Measurements from ENCODE around the gene LGALS7. TPM values are rescaled to one million over a fixed set of nuclear protein-coding genes. Genes with fewer than 3 reads are reported as not detected.
A peak's percentile ranks its signal among the peaks of the same experiment; 100 is the strongest.
"Not testable (repeated sequence)": the region's sequence is repeated elsewhere in the genome, so short reads cannot be mapped to it uniquely, and the experiment has no call there.

The LGALS7 gene
- total RNA-seq, 1 donor from 2014 or later, result not detected

GRCh38 chr19:38769635-38770211 lies 3.6 kb downstream of the LGALS7 start:
- H3K27me3 Mint-ChIP-seq (ENCODE audit: low read depth), result no peaks in the 10 kb centered on the region
- peaks cover 3% of the 10 kb centered on the region for H3K9me3 Mint-ChIP-seq (ENCODE audit: low read depth)
- no peak for DNase-seq (ENCODE audit: low spot score)
- no peak overlapping the region for H3K27ac Mint-ChIP-seq (ENCODE audit: unreplicated experiment)
- no peak overlapping the region for H3K4me3 Mint-ChIP-seq (ENCODE audit: unreplicated experiment)
- peak; percentile 82 for TF ChIP-seq CTCF (IDR thresholded peaks at IDR 0.05)
- no peaks in the 10 kb centered on the region for H3K4me1 Mint-ChIP-seq (ENCODE audit: low read depth)
- H3K36me3 Mint-ChIP-seq (ENCODE audit: low read depth), result no peaks in the 10 kb centered on the region

- no peaks in the 10 kb centered on the region for H3K36me3 Mint-ChIP-seq (ENCODE audit: low read depth)
- H3K4me1 Mint-ChIP-seq (ENCODE audit: low read depth), result no peaks in the 10 kb centered on the region
- no peak overlapping the region for H3K4me3 Mint-ChIP-seq (ENCODE audit: unreplicated experiment)
- H3K9me3 Mint-ChIP-seq (ENCODE audit: low read depth), result peaks cover 3% of the 10 kb centered on the region
- no peak for DNase-seq (ENCODE audit: low spot score)
- no peaks in the 10 kb centered on the region for H3K27me3 Mint-ChIP-seq (ENCODE audit: low read depth)
- H3K27ac Mint-ChIP-seq (ENCODE audit: unreplicated experiment), result no peak overlapping the region
- TF ChIP-seq CTCF (IDR thresholded peaks at IDR 0.05), result no peak
These were observed 6.9 kb downstream of the LGALS7 start for GRCh38 chr19:38766276-38767047.

- H3K4me1 Mint-ChIP-seq (ENCODE audit: low read depth), result no peaks in the 10 kb centered on the region
- no peak overlapping the region for H3K27ac Mint-ChIP-seq (ENCODE audit: unreplicated experiment)
- H3K27me3 Mint-ChIP-seq (ENCODE audit: low read depth), result no peaks in the 10 kb centered on the region
- peaks cover 3% of the 10 kb centered on the region for H3K9me3 Mint-ChIP-seq (ENCODE audit: low read depth)
- TF ChIP-seq CTCF (IDR thresholded peaks at IDR 0.05), result no peak
- H3K4me3 Mint-ChIP-seq (ENCODE audit: unreplicated experiment), result no peak overlapping the region
- DNase-seq (ENCODE audit: low spot score), result no peak
- H3K36me3 Mint-ChIP-seq (ENCODE audit: low read depth), result no peaks in the 10 kb centered on the region
These were observed 8.1 kb downstream of the LGALS7 start for GRCh38 chr19:38765214-38765613.

GRCh38 chr19:38763795-38764220 lies 9.5 kb downstream of the LGALS7 start:
- Mint-ChIP-seq H3K27me3 (ENCODE audit: low read depth) (no peaks in the 10 kb centered on the region), H3K4me3 (ENCODE audit: unreplicated experiment) (no peak overlapping the region), H3K36me3 (ENCODE audit: low read depth) (no peaks in the 10 kb centered on the region), H3K4me1 (ENCODE audit: low read depth) (no peaks in the 10 kb centered on the region), H3K27ac (ENCODE audit: unreplicated experiment) (no peak overlapping the region), H3K9me3 (ENCODE audit: low read depth) (peaks cover 3% of the 10 kb centered on the region)
- no peak for TF ChIP-seq CTCF (IDR thresholded peaks at IDR 0.05)
- DNase-seq (ENCODE audit: low spot score), result no peak

- not testable (repeated sequence) for H3K4me1 Mint-ChIP-seq (ENCODE audit: low read depth); H3K27me3 Mint-ChIP-seq (ENCODE audit: low read depth); H3K27ac Mint-ChIP-seq (ENCODE audit: unreplicated experiment); H3K9me3 Mint-ChIP-seq (ENCODE audit: low read depth); DNase-seq (ENCODE audit: low spot score); H3K4me3 Mint-ChIP-seq (ENCODE audit: unreplicated experiment); H3K36me3 Mint-ChIP-seq (ENCODE audit: low read depth)
These were observed 11.4 kb downstream of the LGALS7 start for GRCh38 chr19:38761884-38762389.

GRCh38 chr19:38760805-38761517 lies 12.4 kb downstream of the LGALS7 start:
- H3K4me3 Mint-ChIP-seq (ENCODE audit: unreplicated experiment); H3K27ac Mint-ChIP-seq (ENCODE audit: unreplicated experiment); H3K4me1 Mint-ChIP-seq (ENCODE audit: low read depth); DNase-seq (ENCODE audit: low spot score); H3K27me3 Mint-ChIP-seq (ENCODE audit: low read depth); H3K36me3 Mint-ChIP-seq (ENCODE audit: low read depth); H3K9me3 Mint-ChIP-seq (ENCODE audit: low read depth): not testable (repeated sequence)

Data from chondrocyte (in vitro differentiated cells).